ENCODE measurements around the gene APOC1. TPM values are rescaled to one million over a fixed set of nuclear protein-coding genes. Genes with fewer than 3 reads are reported as not detected.

The APOC1 gene
- polyA plus RNA-seq, 1 experiment = 3.4 TPM

DNA sequence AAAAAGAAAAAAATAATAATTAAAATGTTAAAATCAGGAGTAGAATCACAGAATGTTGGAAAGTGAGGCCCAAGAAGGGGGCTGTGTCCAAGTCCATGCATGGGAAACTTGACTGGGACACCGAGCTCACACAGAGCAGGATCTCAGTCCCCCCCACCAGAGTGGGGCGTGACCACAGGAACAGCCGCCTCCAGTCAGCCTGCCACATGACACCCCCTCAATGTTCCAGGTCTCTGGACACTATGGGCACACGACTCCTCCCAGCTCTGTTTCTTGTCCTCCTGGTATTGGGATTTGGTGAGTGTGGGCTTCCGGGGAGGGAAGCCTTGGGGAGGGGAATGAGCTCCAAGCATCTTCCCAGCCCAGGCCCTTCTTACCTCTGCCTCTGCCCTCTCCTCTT lies 33.8 kb downstream of the APOC1 start:
- POLR2A ChIA-PET = no interaction called here
- DNase-seq (ENCODE audit: low read depth, low spot score) = no peak
- TF ChIP-seq, protein P1, sequence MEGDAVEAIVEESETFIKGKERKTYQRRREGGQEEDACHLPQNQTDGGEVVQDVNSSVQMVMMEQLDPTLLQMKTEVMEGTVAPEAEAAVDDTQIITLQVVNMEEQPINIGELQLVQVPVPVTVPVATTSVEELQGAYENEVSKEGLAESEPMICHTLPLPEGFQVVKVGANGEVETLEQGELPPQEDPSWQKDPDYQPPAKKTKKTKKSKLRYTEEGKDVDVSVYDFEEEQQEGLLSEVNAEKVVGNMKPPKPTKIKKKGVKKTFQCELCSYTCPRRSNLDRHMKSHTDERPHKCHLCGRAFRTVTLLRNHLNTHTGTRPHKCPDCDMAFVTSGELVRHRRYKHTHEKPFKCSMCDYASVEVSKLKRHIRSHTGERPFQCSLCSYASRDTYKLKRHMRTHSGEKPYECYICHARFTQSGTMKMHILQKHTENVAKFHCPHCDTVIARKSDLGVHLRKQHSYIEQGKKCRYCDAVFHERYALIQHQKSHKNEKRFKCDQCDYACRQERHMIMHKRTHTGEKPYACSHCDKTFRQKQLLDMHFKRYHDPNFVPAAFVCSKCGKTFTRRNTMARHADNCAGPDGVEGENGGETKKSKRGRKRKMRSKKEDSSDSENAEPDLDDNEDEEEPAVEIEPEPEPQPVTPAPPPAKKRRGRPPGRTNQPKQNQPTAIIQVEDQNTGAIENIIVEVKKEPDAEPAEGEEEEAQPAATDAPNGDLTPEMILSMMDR (IDR thresholded peaks at IDR 0.05; ENCODE audit: low read depth, low read length) = no peak
- Histone ChIP-seq H3K9me3 (ENCODE audit: control insufficient read depth, insufficient read depth, low read length) (no peaks in the 10 kb centered on the region), H3K4me3 (ENCODE audit: low read depth, low read length) (no peak overlapping the region), H3K27me3 (ENCODE audit: control insufficient read depth, insufficient read depth, low read length) (no peaks in the 10 kb centered on the region), H3K27ac (ENCODE audit: low read depth, low read length) (no peak overlapping the region)
- CTCF ChIA-PET = interaction anchor here (1.0 to 1.4 kb wide), 2 partner anchors 43 to 44 kb away, joined by 6 read pairs; partner anchors contain the start of gene APOE

GRCh38 chr19:44948763-44949374 lies 34.5 kb downstream of the APOC1 start:
- CTCF ChIA-PET = interaction anchor here (0.6 to 1.4 kb wide), 4 partner anchors 14 to 45 kb away, joined by 3 to 6 read pairs (median 5); partner anchors contain the start of gene APOE
- TF ChIP-seq, protein P1 (IDR thresholded peaks at IDR 0.05; ENCODE audit: low read depth, low read length) = no peak
- H3K27me3 ChIP-seq (ENCODE audit: control insufficient read depth, insufficient read depth, low read length) = no peaks in the 10 kb centered on the region

GRCh38 chr19:44949550-44949949 lies 35.1 kb downstream of the APOC1 start:
- H3K4me3 ChIP-seq (ENCODE audit: low read depth, low read length) = no peak overlapping the region
- TF ChIP-seq, protein P1 (IDR thresholded peaks at IDR 0.05; ENCODE audit: low read depth, low read length) = no peak
- DNase-seq (ENCODE audit: low read depth, low spot score) = no peak
- POLR2A ChIA-PET = no interaction called here
- H3K9me3 ChIP-seq (ENCODE audit: control insufficient read depth, insufficient read depth, low read length) = no peaks in the 10 kb centered on the region
- H3K27ac ChIP-seq (ENCODE audit: low read depth, low read length) = no peak overlapping the region
- H3K27me3 ChIP-seq (ENCODE audit: control insufficient read depth, insufficient read depth, low read length) = no peaks in the 10 kb centered on the region
- CTCF ChIA-PET = interaction anchor here (0.5 to 1.4 kb wide), 5 partner anchors 15 to 260 kb away, joined by 3 to 6 read pairs (median 4); partner anchors contain the start of gene APOE

More at GRCh38 chr19:44948763-44949374, 34.5 kb downstream of the APOC1 start:
- POLR2A ChIA-PET = no interaction called here
- Histone ChIP-seq H3K9me3 (ENCODE audit: control insufficient read depth, insufficient read depth, low read length) (no peaks in the 10 kb centered on the region), H3K27ac (ENCODE audit: low read depth, low read length) (no peak overlapping the region), H3K4me3 (ENCODE audit: low read depth, low read length) (no peak overlapping the region)
- DNase-seq (ENCODE audit: low read depth, low spot score) = no peak

GRCh38 chr19:44951179-44952159 lies 37.1 kb downstream of the APOC1 start:
- TF ChIP-seq, protein P1 (IDR thresholded peaks at IDR 0.05; ENCODE audit: low read depth, low read length) = peak; percentile 91
- DNase-seq (ENCODE audit: low read depth, low spot score) = peak; percentile 65
- Histone ChIP-seq H3K9me3 (ENCODE audit: control insufficient read depth, insufficient read depth, low read length) (no peaks in the 10 kb centered on the region), H3K4me3 (ENCODE audit: low read depth, low read length) (no peak overlapping the region), H3K27me3 (ENCODE audit: control insufficient read depth, insufficient read depth, low read length) (no peaks in the 10 kb centered on the region), H3K27ac (ENCODE audit: low read depth, low read length) (no peak overlapping the region)
- POLR2A ChIA-PET = no interaction called here
- CTCF ChIA-PET = interaction anchor here (0.6 to 5.0 kb wide), 16 partner anchors 13 to 249 kb away, joined by 3 to 101 read pairs (median 4); partner anchors contain the start of gene APOE

Data from AG04450 (cell line).